Ishikawa (cell line): ENCODE measurements around the gene PRSS1.

ENCODE experiments used
- CEBPB ChIP-seq: IDR thresholded peaks from 2 replicates; pipeline ENCODE4 v1.6.1; 2012
- CREB1 ChIP-seq: IDR thresholded peaks from 2 replicates; pipeline ENCODE4 v1.6.1; 2012; ENCODE audit warnings: low read depth
- EGR1 ChIP-seq: IDR thresholded peaks from 2 replicates; pipeline ENCODE4 v1.6.1; 2012
- EP300 ChIP-seq: IDR thresholded peaks from 2 replicates; pipeline ENCODE4 v1.6.1; 2012; ENCODE audit warnings: borderline replicate concordance
- NFIC ChIP-seq: IDR thresholded peaks from 2 replicates; pipeline ENCODE4 v1.6.1; 2012
- RAD21 ChIP-seq: IDR thresholded peaks from 2 replicates; pipeline ENCODE4 v1.6.1; 2012; ENCODE audit warnings: low read depth
- REST ChIP-seq: IDR thresholded peaks from 2 replicates; pipeline ENCODE4 v1.6.1; 2012; ENCODE audit warnings: low read depth, mild to moderate bottlenecking
- TAF1 ChIP-seq: IDR thresholded peaks from 2 replicates; pipeline ENCODE4 v1.6.1; 2012; ENCODE audit warnings: low read depth, mild to moderate bottlenecking
- TEAD4 ChIP-seq: IDR thresholded peaks from 2 replicates; pipeline ENCODE4 v1.6.1; 2012
- YY1 ChIP-seq: IDR thresholded peaks from 2 replicates; pipeline ENCODE4 v1.6.1; 2012; ENCODE audit warnings: low read depth
- TF ChIP-seq, protein P1 (sequence below): IDR thresholded peaks from 2 replicates; pipeline ENCODE4 v1.6.1; 2012

DNA sequence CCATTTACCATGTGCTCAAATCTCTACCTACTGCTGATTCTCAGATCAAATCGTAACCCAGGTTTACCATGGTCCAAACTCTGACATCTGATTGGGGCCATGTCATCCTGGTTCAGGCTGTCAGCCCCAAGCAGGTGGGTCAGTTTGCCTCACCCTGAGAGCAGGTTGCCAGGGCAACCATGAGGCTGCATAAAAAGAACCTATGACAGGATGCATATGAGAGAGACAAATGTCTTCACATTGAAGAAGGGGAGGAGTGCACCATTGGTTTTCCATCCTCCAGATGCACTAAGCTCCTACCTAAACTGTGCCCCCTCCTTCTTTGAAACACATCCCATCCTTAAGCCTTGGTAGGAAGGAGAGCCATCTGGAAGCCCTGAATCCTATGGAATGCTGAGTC is 10.2 kb downstream of the PRSS1 start:
- TF ChIP-seq EP300 (no peak), YY1 (no peak), CREB1 (no peak), TAF1 (no peak), REST (no peak), CEBPB (no peak), EGR1 (no peak), NFIC (no peak), TEAD4 (no peak), RAD21 (no peak)
- TF ChIP-seq, protein P1, sequence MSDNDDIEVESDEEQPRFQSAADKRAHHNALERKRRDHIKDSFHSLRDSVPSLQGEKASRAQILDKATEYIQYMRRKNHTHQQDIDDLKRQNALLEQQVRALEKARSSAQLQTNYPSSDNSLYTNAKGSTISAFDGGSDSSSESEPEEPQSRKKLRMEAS: no peak
